ENCODE measurements around the gene PPFIA1. TPM values are rescaled to one million over a fixed set of nuclear protein-coding genes. Genes with fewer than 3 reads are reported as not detected.

Gene PPFIA1
- total RNA-seq, 2 donors from 2014 or later, result 105 to 118 TPM

GRCh38 chr11:70233511-70233934 is 37.0 kb upstream of the PPFIA1 start:
- no peak overlapping the region for H3K27ac Mint-ChIP-seq
- H3K4me3 Mint-ChIP-seq, result no peak overlapping the region
- no peak overlapping the region for H3K9ac ChIP-seq (ENCODE audit: extremely low read depth, low read length, poor library complexity, severe bottlenecking)
- no peak for TF ChIP-seq CTCF (conservative IDR thresholded peaks at IDR 0.05)
- 85 to 93% methylated on average over 7 to 11 of the region's 11 CpGs for WGBS, 2 experiments (ENCODE audit: insufficient coverage in 1 of 2, insufficient read length in 1 of 2)
- no peaks in the 10 kb centered on the region for H3K9me3 Mint-ChIP-seq
- H3K9me3 ChIP-seq (ENCODE audit: control insufficient read depth, low read length), result peaks cover 4% of the 10 kb centered on the region
- peaks cover 29% of the 10 kb centered on the region for H3K4me1 Mint-ChIP-seq
- no peak for DNase-seq
- H3K4me3 ChIP-seq (ENCODE audit: low read length), result no peak overlapping the region
- H3K27ac ChIP-seq (ENCODE audit: low read depth, low read length), result no peak overlapping the region
- no peaks in the 10 kb centered on the region for H3K4me1 ChIP-seq (ENCODE audit: control insufficient read depth, insufficient read depth, low read length)
- H3K36me3 ChIP-seq (ENCODE audit: control insufficient read depth, insufficient read depth, low read length), result no peaks in the 10 kb centered on the region
- H3K27me3 ChIP-seq (ENCODE audit: control insufficient read depth, insufficient read depth, low read length, poor library complexity, severe bottlenecking), result no peaks in the 10 kb centered on the region
- no peaks in the 10 kb centered on the region for H3K27me3 Mint-ChIP-seq (ENCODE audit: insufficient read depth)
- peaks cover 13% of the 10 kb centered on the region for H3K36me3 Mint-ChIP-seq (ENCODE audit: low read depth)

GRCh38 chr11:70233962-70234361 is 36.5 kb upstream of the PPFIA1 start:
- peaks cover 4% of the 10 kb centered on the region for H3K9me3 ChIP-seq (ENCODE audit: control insufficient read depth, low read length)
- no peaks in the 10 kb centered on the region for H3K27me3 Mint-ChIP-seq (ENCODE audit: insufficient read depth)
- no peaks in the 10 kb centered on the region for H3K4me1 ChIP-seq (ENCODE audit: control insufficient read depth, insufficient read depth, low read length)
- WGBS, 2 experiments (ENCODE audit: insufficient coverage in 1 of 2, insufficient read length in 1 of 2), result 97% methylated on average over 9 of the region's 9 CpGs; no CpG with 5 or more reads in 1 of the 2 experiments
- no peaks in the 10 kb centered on the region for H3K36me3 ChIP-seq (ENCODE audit: control insufficient read depth, insufficient read depth, low read length)
- H3K27ac ChIP-seq (ENCODE audit: low read depth, low read length), result no peak overlapping the region
- DNase-seq, result no peak
- no peak overlapping the region for H3K4me3 Mint-ChIP-seq
- no peaks in the 10 kb centered on the region for H3K9me3 Mint-ChIP-seq
- H3K4me3 ChIP-seq (ENCODE audit: low read length), result no peak overlapping the region
- no peak for TF ChIP-seq CTCF (conservative IDR thresholded peaks at IDR 0.05)
- no peak overlapping the region for H3K9ac ChIP-seq (ENCODE audit: extremely low read depth, low read length, poor library complexity, severe bottlenecking)
- peaks cover 29% of the 10 kb centered on the region for H3K4me1 Mint-ChIP-seq
- peaks cover 13% of the 10 kb centered on the region for H3K36me3 Mint-ChIP-seq (ENCODE audit: low read depth)
- no peak overlapping the region for H3K27ac Mint-ChIP-seq
- H3K27me3 ChIP-seq (ENCODE audit: control insufficient read depth, insufficient read depth, low read length, poor library complexity, severe bottlenecking), result no peaks in the 10 kb centered on the region

- H3K4me3 Mint-ChIP-seq, result no peak overlapping the region
- peaks cover 2% of the 10 kb centered on the region for H3K9me3 Mint-ChIP-seq
- 91 to 93% methylated on average over 16 of the region's 16 CpGs for WGBS, 2 experiments (ENCODE audit: insufficient coverage in 1 of 2, insufficient read length in 1 of 2)
These were observed 30.2 kb upstream of the PPFIA1 start for GRCh38 chr11:70240337-70240736.

More at GRCh38 chr11:70240337-70240736, 30.2 kb upstream of the PPFIA1 start:
- Histone ChIP-seq H3K27me3 (ENCODE audit: control insufficient read depth, insufficient read depth, low read length, poor library complexity, severe bottlenecking) (no peaks in the 10 kb centered on the region), H3K36me3 (ENCODE audit: control insufficient read depth, insufficient read depth, low read length) (no peaks in the 10 kb centered on the region), H3K9me3 (ENCODE audit: control insufficient read depth, low read length) (no peaks in the 10 kb centered on the region), H3K9ac (ENCODE audit: extremely low read depth, low read length, poor library complexity, severe bottlenecking) (no peak overlapping the region), H3K4me3 (ENCODE audit: low read length) (no peak overlapping the region), H3K27ac (ENCODE audit: low read depth, low read length) (no peak overlapping the region), H3K4me1 (ENCODE audit: control insufficient read depth, insufficient read depth, low read length) (peaks cover under 1% of the 10 kb centered on the region)
- H3K4me1 Mint-ChIP-seq, result peaks cover 23% of the 10 kb centered on the region
- no peak for TF ChIP-seq CTCF (conservative IDR thresholded peaks at IDR 0.05)
- DNase-seq, result no peak
- H3K36me3 Mint-ChIP-seq (ENCODE audit: low read depth), result peaks cover 2% of the 10 kb centered on the region
- no peak overlapping the region for H3K27ac Mint-ChIP-seq
- no peaks in the 10 kb centered on the region for H3K27me3 Mint-ChIP-seq (ENCODE audit: insufficient read depth)
